Measurements from ENCODE around the gene GSS.

DNA sequence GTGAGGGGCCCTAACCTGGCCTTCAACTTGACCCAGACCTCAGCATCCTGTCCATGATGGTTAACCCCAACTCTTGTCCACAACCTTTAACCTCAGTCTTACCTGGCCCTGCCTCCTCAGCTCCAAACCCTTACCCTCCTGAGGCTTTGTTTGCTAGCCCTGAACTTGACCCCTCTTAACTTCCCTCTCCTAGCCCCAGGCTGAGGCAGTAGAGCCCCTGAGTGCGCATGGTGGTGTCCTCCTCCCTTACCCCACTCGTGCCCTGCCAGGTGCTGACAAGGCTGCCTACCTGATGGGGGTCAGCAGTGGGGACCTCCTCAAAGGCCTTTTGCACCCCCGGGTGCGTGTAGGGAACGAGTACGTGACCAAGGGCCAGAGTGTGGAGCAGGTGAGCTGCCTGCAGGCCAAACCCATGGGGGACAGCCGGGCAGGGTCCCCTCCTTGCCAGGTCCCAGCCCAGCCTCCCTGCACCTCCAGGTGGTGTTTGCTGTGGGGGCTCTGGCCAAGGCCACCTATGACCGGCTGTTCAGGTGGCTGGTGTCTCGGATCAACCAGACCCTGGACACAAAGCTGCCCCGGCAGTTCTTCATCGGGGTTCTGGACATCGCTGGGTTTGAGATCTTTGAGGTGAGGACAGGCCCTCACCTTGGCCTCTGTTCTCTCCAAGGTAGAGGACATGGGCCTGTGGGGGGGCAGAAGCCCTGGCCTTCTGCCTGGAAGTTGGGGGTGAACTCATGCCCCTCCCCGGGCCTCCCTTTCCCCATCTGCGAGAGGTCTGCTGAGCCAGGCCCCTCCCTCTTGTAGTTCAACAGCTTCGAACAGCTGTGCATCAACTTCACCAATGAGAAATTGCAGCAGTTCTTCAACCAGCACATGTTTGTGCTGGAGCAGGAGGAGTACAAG, 31.9 kb upstream of the GSS start:
- TF ChIP-seq CTCF (IDR thresholded peaks at IDR 0.05) (no peak), POLR2A (IDR thresholded peaks at IDR 0.05) (no peak), EP300 (IDR thresholded peaks at IDR 0.05) (no peak)

All from stomach (tissue), 4 donors.